Neural cell (in vitro differentiated cells): ENCODE results near the gene EDNRA. TPM values are rescaled to one million over a fixed set of nuclear protein-coding genes. Genes with fewer than 3 reads are reported as not detected.

ENCODE experiments used
- H2AFZ ChIP-seq: fragments of 200-600, 300-800 bp; sonication (generic), shearing (Covaris generic); 2 replicates; pipeline ENCODE4 v1.6.0; 2014; ENCODE audit warnings: low read depth, mild to moderate bottlenecking, antibody characterized with exemption, low read length, moderate library complexity
- H3F3A ChIP-seq: fragments of 200-600 bp; shearing (Covaris generic); 2 replicates; pipeline ENCODE4 v1.6.1; 2016; ENCODE audit warnings: mild to moderate bottlenecking, moderate library complexity, mixed read lengths, antibody characterized with exemption, low read length; ENCODE audit not compliant: insufficient read depth, poor library complexity, severe bottlenecking
- H3K27ac ChIP-seq: fragments of 200-600, 300-800 bp; sonication (generic), shearing (Covaris generic); 2 replicates; pipeline ENCODE4 v1.5.1; 2014; ENCODE audit warnings: mild to moderate bottlenecking, low read length, moderate library complexity
- H3K27me3 ChIP-seq: fragments of 300-800, 200-600 bp; sonication (generic), shearing (Covaris generic); 2 replicates; pipeline ENCODE4 v1.6.0; 2014; ENCODE audit warnings: mild to moderate bottlenecking, low read depth, low read length, moderate library complexity; ENCODE audit not compliant: insufficient read depth
- H3K36me3 ChIP-seq: fragments of 300-800, 200-600 bp; sonication (generic), shearing (Covaris generic); 2 replicates; pipeline ENCODE4 v1.5.1; 2014; ENCODE audit warnings: mild to moderate bottlenecking, antibody characterized with exemption, low read length, moderate library complexity; ENCODE audit not compliant: insufficient read depth
- H3K4me2 ChIP-seq: fragments of 300-800, 200-600 bp; sonication (generic), shearing (Covaris generic); 2 replicates; pipeline ENCODE4 v1.6.0; 2014; ENCODE audit warnings: mild to moderate bottlenecking, low read length
- H3K4me3 ChIP-seq: fragments of 300-800, 200-600 bp; sonication (generic), shearing (Covaris generic); 2 replicates; pipeline ENCODE4 v1.5.1; 2014; ENCODE audit warnings: mild to moderate bottlenecking, low read length, moderate library complexity
- H3K79me2 ChIP-seq: fragments of 200-600 bp; shearing (Covaris generic); replicated peaks from 2 replicates; pipeline ENCODE4 v1.6.0; 2014; ENCODE audit warnings: mild to moderate bottlenecking, low read length, moderate library complexity; ENCODE audit not compliant: insufficient read depth
- H3K9ac ChIP-seq: fragments of 300-800, 200-600 bp; sonication (generic), shearing (Covaris generic); 2 replicates; pipeline ENCODE4 v1.6.1; 2016; ENCODE audit warnings: mild to moderate bottlenecking, low read length, mixed read lengths
- H3K9me2 ChIP-seq: fragments of 200-600 bp; shearing (Covaris generic); 2 replicates; pipeline ENCODE4 v1.6.1; 2016; ENCODE audit warnings: mild to moderate bottlenecking, low read length, mixed read lengths; ENCODE audit not compliant: insufficient read depth
- H3K9me3 ChIP-seq: fragments of 200-600, 300-800 bp; sonication (generic), shearing (Covaris generic); 2 replicates; pipeline ENCODE4 v1.6.1; 2016; ENCODE audit warnings: mild to moderate bottlenecking, mixed run types, low read length, moderate library complexity, mixed read lengths
- H4K20me1 ChIP-seq: fragments of 200-600 bp; shearing (Covaris generic); 2 replicates; pipeline ENCODE4 v1.6.1; 2016; ENCODE audit warnings: mild to moderate bottlenecking, mixed run types; ENCODE audit not compliant: insufficient read depth
- EP300 ChIP-seq: fragments of 450-650 bp; conservative IDR thresholded peaks from 2 replicates; pipeline ENCODE4 v1.6.1; 2014; ENCODE audit warnings: antibody characterized with exemption, mild to moderate bottlenecking, moderate library complexity; ENCODE audit not compliant: poor library complexity, severe bottlenecking
- EZH2 ChIP-seq: fragments of 200-600, 300-800 bp; shearing (Covaris generic), sonication (generic); IDR thresholded peaks from 2 replicates; pipeline ENCODE4 v1.6.1; 2014; ENCODE audit warnings: antibody characterized with exemption, low read length, borderline replicate concordance, mild to moderate bottlenecking; ENCODE audit not compliant: insufficient read depth, poor library complexity, severe bottlenecking
- MXI1 ChIP-seq: fragments of 450-650 bp; conservative IDR thresholded peaks from 2 replicates; pipeline ENCODE4 v1.6.1; 2014; ENCODE audit warnings: antibody characterized with exemption, mild to moderate bottlenecking; ENCODE audit not compliant: poor library complexity, severe bottlenecking
- POLR2AphosphoS5 ChIP-seq: IDR thresholded peaks from 2 replicates; pipeline ENCODE4 v1.6.1; 2012
- RAD21 ChIP-seq: fragments of 450-650 bp; conservative IDR thresholded peaks from 2 replicates; pipeline ENCODE4 v1.6.1; 2014; ENCODE audit warnings: antibody characterized with exemption, mild to moderate bottlenecking, moderate library complexity
- SMC3 ChIP-seq: fragments of 450-650 bp; conservative IDR thresholded peaks from 2 replicates; pipeline ENCODE4 v1.6.1; 2014; ENCODE audit warnings: antibody characterized with exemption, mild to moderate bottlenecking, moderate library complexity; ENCODE audit not compliant: poor library complexity
- TAF1 ChIP-seq: IDR thresholded peaks from 2 replicates; pipeline ENCODE4 v1.6.1; 2012; ENCODE audit warnings: low read depth
- polyA plus RNA-seq: library from polyadenylated mRNA; depleted of rRNA; stranded (reverse); fragments of >200 nt; gene quantifications from 2 replicates; pipeline ENCODE4 v1.2.3, GENCODE V29; 2014
- TF ChIP-seq, protein P1 (sequence below): fragments of 450-650 bp; IDR thresholded peaks from 2 replicates; pipeline ENCODE4 v1.5.1; 2014; ENCODE audit warnings: antibody characterized with exemption, mild to moderate bottlenecking, moderate library complexity; ENCODE audit not compliant: poor library complexity, severe bottlenecking
- TF ChIP-seq, protein P2 (sequence below): IDR thresholded peaks from 2 replicates; pipeline ENCODE4 v1.6.1; 2012; ENCODE audit warnings: borderline replicate concordance

The EDNRA gene
- polyA plus RNA-seq, 1 donor from 2014 or later, result 0.19 TPM

DNA sequence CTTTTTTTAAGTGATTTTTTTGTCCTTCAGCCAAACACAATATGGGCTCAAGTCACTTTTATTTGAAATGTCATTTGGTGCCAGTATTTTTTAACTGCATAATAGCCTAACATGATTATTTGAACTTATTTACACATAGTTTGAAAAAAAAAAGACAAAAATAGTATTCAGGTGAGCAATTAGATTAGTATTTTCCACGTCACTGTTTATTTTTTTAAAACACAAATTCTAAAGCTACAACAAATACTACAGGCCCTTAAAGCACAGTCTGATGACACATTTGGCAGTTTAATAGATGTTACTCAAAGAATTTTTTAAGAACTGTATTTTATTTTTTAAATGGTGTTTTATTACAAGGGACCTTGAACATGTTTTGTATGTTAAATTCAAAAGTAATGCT lies 62.1 kb downstream of the EDNRA start:
- Histone ChIP-seq H4K20me1 (no peaks in the 10 kb centered on the region), H2AFZ (no peak overlapping the region), H3K9ac (no peak overlapping the region), H3K36me3 (no peaks in the 10 kb centered on the region), H3K4me2 (no peak overlapping the region), H3K4me3 (no peak overlapping the region), H3K9me2 (no peaks in the 10 kb centered on the region), H3K27me3 (no peaks in the 10 kb centered on the region), H3K27ac (no peak overlapping the region), H3K9me3 (no peaks in the 10 kb centered on the region), H3K79me2 (no peaks in the 10 kb centered on the region), H3F3A (no peaks in the 10 kb centered on the region)
- TF ChIP-seq RAD21 (no peak), TAF1 (no peak), EZH2 (no peak), MXI1 (no peak), POLR2AphosphoS5 (no peak), EP300 (no peak), SMC3 (no peak)
- TF ChIP-seq, protein P1, sequence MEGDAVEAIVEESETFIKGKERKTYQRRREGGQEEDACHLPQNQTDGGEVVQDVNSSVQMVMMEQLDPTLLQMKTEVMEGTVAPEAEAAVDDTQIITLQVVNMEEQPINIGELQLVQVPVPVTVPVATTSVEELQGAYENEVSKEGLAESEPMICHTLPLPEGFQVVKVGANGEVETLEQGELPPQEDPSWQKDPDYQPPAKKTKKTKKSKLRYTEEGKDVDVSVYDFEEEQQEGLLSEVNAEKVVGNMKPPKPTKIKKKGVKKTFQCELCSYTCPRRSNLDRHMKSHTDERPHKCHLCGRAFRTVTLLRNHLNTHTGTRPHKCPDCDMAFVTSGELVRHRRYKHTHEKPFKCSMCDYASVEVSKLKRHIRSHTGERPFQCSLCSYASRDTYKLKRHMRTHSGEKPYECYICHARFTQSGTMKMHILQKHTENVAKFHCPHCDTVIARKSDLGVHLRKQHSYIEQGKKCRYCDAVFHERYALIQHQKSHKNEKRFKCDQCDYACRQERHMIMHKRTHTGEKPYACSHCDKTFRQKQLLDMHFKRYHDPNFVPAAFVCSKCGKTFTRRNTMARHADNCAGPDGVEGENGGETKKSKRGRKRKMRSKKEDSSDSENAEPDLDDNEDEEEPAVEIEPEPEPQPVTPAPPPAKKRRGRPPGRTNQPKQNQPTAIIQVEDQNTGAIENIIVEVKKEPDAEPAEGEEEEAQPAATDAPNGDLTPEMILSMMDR, result no peak
- TF ChIP-seq, protein P2, sequence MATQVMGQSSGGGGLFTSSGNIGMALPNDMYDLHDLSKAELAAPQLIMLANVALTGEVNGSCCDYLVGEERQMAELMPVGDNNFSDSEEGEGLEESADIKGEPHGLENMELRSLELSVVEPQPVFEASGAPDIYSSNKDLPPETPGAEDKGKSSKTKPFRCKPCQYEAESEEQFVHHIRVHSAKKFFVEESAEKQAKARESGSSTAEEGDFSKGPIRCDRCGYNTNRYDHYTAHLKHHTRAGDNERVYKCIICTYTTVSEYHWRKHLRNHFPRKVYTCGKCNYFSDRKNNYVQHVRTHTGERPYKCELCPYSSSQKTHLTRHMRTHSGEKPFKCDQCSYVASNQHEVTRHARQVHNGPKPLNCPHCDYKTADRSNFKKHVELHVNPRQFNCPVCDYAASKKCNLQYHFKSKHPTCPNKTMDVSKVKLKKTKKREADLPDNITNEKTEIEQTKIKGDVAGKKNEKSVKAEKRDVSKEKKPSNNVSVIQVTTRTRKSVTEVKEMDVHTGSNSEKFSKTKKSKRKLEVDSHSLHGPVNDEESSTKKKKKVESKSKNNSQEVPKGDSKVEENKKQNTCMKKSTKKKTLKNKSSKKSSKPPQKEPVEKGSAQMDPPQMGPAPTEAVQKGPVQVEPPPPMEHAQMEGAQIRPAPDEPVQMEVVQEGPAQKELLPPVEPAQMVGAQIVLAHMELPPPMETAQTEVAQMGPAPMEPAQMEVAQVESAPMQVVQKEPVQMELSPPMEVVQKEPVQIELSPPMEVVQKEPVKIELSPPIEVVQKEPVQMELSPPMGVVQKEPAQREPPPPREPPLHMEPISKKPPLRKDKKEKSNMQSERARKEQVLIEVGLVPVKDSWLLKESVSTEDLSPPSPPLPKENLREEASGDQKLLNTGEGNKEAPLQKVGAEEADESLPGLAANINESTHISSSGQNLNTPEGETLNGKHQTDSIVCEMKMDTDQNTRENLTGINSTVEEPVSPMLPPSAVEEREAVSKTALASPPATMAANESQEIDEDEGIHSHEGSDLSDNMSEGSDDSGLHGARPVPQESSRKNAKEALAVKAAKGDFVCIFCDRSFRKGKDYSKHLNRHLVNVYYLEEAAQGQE, result no peak

DNA sequence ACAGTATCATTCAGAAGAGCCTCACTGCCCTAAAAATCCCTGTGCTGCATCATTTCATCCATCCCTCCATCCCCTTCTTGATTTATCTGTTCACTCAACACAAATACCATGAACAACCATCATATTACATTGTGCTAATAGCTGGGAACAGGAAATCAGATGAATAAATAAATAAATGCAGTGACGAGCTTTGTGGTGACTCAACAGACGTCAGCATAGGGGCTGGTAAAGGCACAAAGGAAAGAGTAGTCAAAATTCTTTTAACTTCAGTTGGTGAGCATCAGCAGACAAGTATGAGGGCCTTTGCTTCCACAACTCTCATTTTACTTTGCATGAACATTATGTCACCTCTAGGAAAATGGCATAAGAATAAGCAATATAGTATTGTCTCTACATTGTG lies 65.5 kb downstream of the EDNRA start:
- H3K27me3 ChIP-seq, result no peaks in the 10 kb centered on the region
- H3K9ac ChIP-seq, result no peak overlapping the region

More for the DNA sequence above, 65.5 kb downstream of the EDNRA start:
- Histone ChIP-seq H3K36me3 (no peaks in the 10 kb centered on the region), H3K27ac (no peak overlapping the region), H3K4me3 (no peak overlapping the region), H3K9me2 (no peaks in the 10 kb centered on the region), H3K4me2 (no peak overlapping the region), H2AFZ (no peak overlapping the region), H3K9me3 (no peaks in the 10 kb centered on the region), H4K20me1 (no peaks in the 10 kb centered on the region), H3F3A (no peaks in the 10 kb centered on the region), H3K79me2 (no peaks in the 10 kb centered on the region)
- TF ChIP-seq EP300 (no peak), RAD21 (no peak), SMC3 (no peak), MXI1 (no peak), TAF1 (no peak), POLR2AphosphoS5 (no peak), EZH2 (no peak)
- TF ChIP-seq, protein P1, result no peak
- TF ChIP-seq, protein P2, result no peak
